ENCODE measurements around the gene DHX8. TPM values are rescaled to one million over a fixed set of nuclear protein-coding genes. Genes with fewer than 3 reads are reported as not detected.

The DHX8 gene
- polyA plus RNA-seq, 1 donor from 2014 or later = 30.4 TPM

Other genes with a start within 250 kb of the DHX8 start
- gene RNU2-1, start 250.0 kb upstream of the DHX8 start, polyA plus RNA-seq = not detected
- gene ARL4D, start 85.0 kb upstream of the DHX8 start, polyA plus RNA-seq = 3.4 TPM
- gene ETV4, start 62.4 kb downstream of the DHX8 start, polyA plus RNA-seq = not detected
- gene MEOX1, start 177.9 kb downstream of the DHX8 start, polyA plus RNA-seq = not detected